GM21367 (cell line): Measurements from ENCODE around the gene COL19A1.
"Not testable (repeated sequence)": the region's sequence is repeated elsewhere in the genome, so short reads cannot be mapped to it uniquely, and the experiment has no call there.

Experiments used
- ATAC-seq: cut with Tn5 transposase; IDR thresholded peaks from one replicate; pipeline ENCODE4 v1.9.1; 2021; ENCODE audit not compliant: unreplicated experiment

COL19A1 gene

DNA sequence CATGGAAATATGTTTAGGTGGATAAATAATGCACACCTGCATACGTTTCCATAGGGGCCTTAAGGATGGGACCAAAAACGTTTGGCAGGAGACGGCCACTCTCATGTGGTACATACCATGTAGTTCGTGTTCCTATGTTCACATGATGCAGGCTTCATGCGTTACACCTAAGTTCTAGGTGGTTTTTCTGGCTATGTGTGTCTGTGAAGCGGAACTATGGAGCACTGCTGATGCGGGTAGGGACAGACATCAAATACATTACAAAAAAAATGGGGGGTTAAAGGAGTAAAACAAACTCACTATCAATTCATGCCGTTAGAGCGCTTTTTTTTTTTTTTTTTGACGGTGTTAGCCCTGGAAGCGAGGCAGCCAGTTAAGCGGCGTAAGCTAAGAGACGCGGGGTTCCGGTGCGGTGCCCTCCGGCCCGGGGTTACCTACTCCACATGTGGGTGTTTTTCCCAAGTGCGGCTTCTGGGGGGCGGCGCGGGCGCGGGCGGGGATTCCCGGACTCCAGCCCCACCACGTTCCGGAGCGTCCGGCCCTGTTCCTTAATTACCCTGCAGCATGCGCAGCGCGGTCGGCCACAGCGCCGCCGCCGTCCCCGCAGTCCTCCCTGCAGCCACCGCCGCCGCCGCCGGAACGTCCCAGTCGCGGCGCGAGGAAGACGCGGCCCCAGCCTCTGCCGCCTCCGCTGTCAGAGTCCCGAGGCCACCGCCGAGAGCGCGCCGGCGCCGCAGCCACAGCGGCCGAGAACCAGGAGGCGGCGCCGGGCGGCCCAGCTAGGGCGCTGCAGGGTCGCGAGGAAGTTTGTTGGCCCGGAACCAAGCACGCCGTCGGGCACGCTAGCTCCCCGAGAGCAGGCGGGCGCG, 648 bp downstream of the COL19A1 start:
- ATAC-seq, result peak; percentile 65

DNA sequence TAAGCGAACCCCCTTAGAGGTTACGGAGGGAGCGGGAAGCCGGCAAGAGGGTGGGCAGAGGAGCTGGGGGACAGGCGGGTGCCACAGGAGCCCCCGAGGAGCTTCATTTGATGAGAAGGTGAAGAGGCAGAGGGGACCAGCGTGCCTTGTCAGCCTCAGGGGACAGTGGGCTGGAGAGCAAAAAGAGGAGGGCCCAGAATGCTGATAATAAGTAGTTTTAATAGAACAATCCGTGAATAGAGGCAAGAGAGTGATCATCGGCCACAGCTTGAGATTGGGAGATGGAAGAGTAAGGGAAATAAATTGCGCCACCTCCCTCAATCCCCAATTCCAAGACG, 1.3 kb downstream of the COL19A1 start:
- no peak for ATAC-seq

GRCh38 chr6:69868252-69868804, 2.0 kb downstream of the COL19A1 start:
- ATAC-seq, result no peak

- no peak for ATAC-seq
These were observed 2.6 kb downstream of the COL19A1 start for GRCh38 chr6:69868961-69869360.

GRCh38 chr6:69871107-69871506, 4.8 kb downstream of the COL19A1 start:
- ATAC-seq, result no peak

DNA sequence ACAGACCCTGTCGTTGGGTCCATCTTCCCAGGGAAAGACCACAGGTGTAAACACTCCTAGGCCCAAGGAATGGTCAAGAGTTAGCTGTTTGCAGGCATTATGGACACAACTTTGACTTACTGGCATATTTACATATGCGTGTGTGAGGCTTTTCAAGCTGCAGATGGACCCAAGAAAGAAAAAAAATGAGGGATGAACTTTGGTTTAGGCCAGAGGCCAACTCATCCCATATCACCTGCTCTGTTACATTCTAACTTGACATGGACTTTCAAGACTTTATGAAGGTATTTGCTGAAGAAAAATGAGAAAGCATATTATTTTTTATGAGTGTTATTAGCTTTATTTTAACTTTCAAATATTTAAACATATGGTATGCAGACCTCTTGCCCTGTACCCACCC, 6.9 kb downstream of the COL19A1 start:
- ATAC-seq, result no peak

GRCh38 chr6:69875715-69876114, 9.4 kb downstream of the COL19A1 start:
- ATAC-seq, result no peak

GRCh38 chr6:69878795-69879194, 12.4 kb downstream of the COL19A1 start:
- no peak for ATAC-seq

GRCh38 chr6:69880601-69881000, 14.2 kb downstream of the COL19A1 start:
- ATAC-seq, result no peak

DNA sequence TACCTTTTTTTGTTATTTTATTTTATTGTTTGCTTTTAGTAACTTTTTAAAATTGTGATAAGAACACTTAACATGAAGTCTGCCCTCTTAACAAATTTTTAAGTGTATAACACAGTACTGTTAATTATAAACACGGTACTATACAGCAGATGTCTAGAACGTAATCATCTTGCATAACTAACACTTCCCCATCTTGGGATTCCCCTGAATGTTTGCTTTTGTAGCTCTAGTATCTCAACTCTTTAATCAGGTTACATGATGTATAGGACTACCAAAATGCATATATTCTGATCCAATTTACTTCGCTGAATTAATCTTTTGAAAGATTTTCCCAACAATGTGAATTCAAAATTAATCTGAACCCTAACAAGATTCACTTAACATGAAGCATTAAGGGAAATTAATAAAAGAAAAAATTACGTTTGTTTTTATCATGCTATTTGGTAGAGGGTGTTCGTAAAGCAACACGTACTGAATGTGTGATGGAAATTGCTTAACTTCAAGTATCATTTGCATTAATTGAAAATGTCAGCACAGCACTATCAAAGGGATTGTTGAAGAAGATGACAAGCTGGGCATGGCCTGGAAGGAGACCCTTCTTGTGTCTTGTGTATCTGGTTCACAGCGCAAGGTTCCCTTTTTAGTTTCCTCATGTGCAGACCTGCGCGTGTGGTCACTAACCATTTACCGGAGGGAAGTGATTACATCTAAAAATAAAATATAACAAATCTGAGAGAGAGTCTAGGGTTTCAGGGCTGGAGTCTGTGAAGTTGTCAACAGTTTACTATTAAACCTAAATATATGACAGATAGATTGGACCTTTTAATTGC, 15.2 kb downstream of the COL19A1 start:
- ATAC-seq, result peak; percentile 88

GRCh38 chr6:69883551-69883950, 17.2 kb downstream of the COL19A1 start:
- ATAC-seq, result no peak

DNA sequence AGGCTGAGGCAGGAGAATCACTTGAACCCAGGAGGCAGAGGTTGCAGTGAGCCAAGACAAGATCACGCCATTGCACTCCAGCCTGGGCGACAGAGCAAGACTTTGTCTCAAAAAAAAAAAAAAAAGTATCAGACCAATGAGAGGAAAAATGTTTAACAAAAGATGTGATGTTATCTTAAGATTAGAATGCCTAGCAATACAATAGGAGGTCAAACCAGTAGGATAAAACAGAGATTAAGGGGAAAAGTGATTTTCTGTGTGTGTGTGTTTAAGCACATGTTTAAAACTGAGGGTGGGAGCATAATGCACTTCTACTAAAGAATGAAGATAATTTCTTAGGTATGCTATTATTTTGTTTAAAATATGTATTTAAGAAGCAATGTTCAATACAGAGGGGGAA, 17.9 kb downstream of the COL19A1 start:
- no peak for ATAC-seq

GRCh38 chr6:69887026-69887425, 20.7 kb downstream of the COL19A1 start:
- ATAC-seq, result no peak

DNA sequence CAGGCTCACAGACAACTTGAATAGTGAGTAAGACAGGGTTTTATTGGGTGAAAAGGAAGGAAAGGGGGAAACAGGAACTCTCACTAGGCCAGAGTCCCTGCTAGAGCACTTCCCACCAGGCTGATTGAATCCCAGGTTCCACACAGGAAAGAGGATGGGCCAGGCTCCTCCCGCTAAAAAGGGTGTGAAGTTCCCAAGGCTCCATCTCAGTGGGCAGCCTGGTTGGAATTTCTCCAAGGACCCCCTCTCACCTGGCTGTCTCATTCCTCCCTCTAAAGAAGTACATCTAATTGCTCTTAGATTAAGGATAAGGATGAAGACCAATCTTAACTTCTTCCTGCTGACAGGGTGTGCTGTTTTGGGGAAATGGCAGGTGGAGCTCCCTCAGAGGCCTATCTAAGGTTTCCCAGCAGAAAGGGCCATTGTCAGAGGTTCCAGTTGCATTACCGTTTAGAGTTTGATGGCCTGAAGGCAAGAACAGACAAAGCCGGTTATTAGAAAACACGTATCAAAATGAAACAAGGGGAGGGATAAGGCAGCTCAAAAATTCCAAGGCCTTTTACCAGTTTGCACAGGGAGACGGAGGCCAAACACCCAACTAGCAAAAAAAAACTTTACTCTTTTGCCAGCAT, 21.5 kb downstream of the COL19A1 start:
- no peak for ATAC-seq

- no peak for ATAC-seq
These were observed 22.3 kb downstream of the COL19A1 start for GRCh38 chr6:69888482-69889233.

DNA sequence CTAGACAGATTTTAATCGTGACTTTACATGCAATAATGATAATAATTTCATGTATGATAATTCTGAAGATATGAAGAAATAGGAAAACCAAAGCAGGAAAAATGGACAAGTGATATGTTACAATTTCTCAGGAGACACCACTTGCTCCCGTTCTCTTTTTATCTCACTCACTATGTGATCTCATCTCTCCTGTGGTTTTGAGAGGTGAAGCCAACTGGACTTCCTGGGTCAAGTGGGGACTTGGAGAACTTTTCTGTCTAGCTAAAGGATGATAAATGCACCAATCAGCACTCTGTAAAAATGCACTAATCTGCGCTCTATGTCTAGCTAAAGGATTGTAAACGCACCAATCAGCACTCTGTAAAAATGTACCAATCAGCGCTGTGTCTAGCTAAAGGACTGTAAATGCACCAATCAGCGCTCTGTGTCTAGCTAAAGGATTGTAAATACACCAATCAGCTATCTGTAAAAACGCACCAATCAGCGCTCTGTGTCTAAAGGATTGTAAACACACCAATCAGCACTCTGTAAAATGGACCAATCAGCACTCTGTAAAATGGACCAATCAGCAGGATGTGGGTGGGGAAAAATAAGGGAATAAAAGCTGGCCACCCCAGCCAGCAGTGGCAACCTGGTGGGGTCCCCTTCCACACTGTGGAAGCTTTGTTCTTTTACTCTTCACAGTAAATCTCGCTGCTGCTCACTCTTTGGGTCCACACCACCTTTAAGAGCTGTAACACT, 23.0 kb downstream of the COL19A1 start:
- ATAC-seq, result not testable (repeated sequence)

GRCh38 chr6:69892561-69892960, 26.2 kb downstream of the COL19A1 start:
- not testable (repeated sequence) for ATAC-seq

GRCh38 chr6:69893266-69893665, 26.9 kb downstream of the COL19A1 start:
- ATAC-seq, result not testable (repeated sequence)

GRCh38 chr6:69894578-69895347, 28.4 kb downstream of the COL19A1 start:
- ATAC-seq, result peak; percentile 54
